Mesothelial cell of epicardium (in vitro differentiated cells): Measurements from ENCODE around the gene ENOSF1. TPM values are rescaled to one million over a fixed set of nuclear protein-coding genes. Genes with fewer than 3 reads are reported as not detected.

Experiments used
- DNase-seq, 2 experiments: peaks; one replicate each; pipeline ENCODE4 v3.0.0; 2021; ENCODE audit warnings: low spot score in 2 of 2; ENCODE audit not compliant: unreplicated experiment in 2 of 2
- H3K27ac Mint-ChIP-seq: 2 replicates; pipeline ENCODE4 v1.8.0; 2021; ENCODE audit warnings: mixed read lengths
- H3K27me3 Mint-ChIP-seq: 2 replicates; pipeline ENCODE4 v1.8.0; 2021; ENCODE audit warnings: low read depth, mixed read lengths
- H3K36me3 Mint-ChIP-seq: 2 replicates; pipeline ENCODE4 v1.8.0; 2021; ENCODE audit warnings: mixed read lengths
- H3K4me1 Mint-ChIP-seq: 2 replicates; pipeline ENCODE4 v1.8.0; 2021; ENCODE audit warnings: mixed read lengths
- H3K4me3 Mint-ChIP-seq: 2 replicates; pipeline ENCODE4 v1.8.0; 2021; ENCODE audit warnings: mild to moderate bottlenecking, moderate library complexity, mixed read lengths
- H3K9me3 Mint-ChIP-seq: 2 replicates; pipeline ENCODE4 v1.8.0; 2021; ENCODE audit warnings: mixed read lengths
- total RNA-seq: library from RNA; stranded (reverse); gene quantifications from 3 replicates; pipeline ENCODE4 v1.2.1, GENCODE V29; 2021
- TF ChIP-seq, protein P1 (sequence below): fragments of 200-600 bp; sonication (generic); IDR thresholded peaks from one replicate; pipeline ENCODE4 v1.5.0; 2021; ENCODE audit warnings: antibody characterized with exemption; ENCODE audit not compliant: unreplicated experiment

Gene ENOSF1
- total RNA-seq, 1 donor from 2014 or later: 77.1 TPM

DNA sequence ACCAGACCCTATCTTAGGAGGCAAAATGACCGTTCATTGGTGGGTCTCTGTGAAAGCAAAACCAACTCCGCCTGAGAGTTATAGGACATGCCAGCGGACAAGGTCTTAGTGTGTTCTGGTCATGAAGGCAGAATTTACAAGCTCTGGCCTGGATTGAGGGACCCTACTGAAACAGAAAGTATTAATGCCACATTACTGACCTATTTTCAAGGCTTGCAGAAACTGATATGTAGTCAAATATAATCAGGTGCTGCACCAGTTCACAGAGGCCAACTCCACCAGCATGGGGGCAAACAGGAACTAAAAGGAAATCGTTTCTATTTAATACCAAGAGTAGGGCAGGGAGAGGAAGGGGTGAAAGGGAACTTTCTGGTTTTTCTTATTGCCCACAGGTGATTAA is 35.3 kb downstream of the ENOSF1 start:
- no peaks in the 10 kb centered on the region for H3K4me1 Mint-ChIP-seq
- H3K27ac Mint-ChIP-seq: no peak overlapping the region
- no peaks in the 10 kb centered on the region for H3K9me3 Mint-ChIP-seq
- H3K36me3 Mint-ChIP-seq: peaks cover 24% of the 10 kb centered on the region
- H3K4me3 Mint-ChIP-seq: no peak overlapping the region
- no peak for DNase-seq
- TF ChIP-seq, protein P1, sequence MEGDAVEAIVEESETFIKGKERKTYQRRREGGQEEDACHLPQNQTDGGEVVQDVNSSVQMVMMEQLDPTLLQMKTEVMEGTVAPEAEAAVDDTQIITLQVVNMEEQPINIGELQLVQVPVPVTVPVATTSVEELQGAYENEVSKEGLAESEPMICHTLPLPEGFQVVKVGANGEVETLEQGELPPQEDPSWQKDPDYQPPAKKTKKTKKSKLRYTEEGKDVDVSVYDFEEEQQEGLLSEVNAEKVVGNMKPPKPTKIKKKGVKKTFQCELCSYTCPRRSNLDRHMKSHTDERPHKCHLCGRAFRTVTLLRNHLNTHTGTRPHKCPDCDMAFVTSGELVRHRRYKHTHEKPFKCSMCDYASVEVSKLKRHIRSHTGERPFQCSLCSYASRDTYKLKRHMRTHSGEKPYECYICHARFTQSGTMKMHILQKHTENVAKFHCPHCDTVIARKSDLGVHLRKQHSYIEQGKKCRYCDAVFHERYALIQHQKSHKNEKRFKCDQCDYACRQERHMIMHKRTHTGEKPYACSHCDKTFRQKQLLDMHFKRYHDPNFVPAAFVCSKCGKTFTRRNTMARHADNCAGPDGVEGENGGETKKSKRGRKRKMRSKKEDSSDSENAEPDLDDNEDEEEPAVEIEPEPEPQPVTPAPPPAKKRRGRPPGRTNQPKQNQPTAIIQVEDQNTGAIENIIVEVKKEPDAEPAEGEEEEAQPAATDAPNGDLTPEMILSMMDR: no peak
- H3K27me3 Mint-ChIP-seq: no peaks in the 10 kb centered on the region

DNA sequence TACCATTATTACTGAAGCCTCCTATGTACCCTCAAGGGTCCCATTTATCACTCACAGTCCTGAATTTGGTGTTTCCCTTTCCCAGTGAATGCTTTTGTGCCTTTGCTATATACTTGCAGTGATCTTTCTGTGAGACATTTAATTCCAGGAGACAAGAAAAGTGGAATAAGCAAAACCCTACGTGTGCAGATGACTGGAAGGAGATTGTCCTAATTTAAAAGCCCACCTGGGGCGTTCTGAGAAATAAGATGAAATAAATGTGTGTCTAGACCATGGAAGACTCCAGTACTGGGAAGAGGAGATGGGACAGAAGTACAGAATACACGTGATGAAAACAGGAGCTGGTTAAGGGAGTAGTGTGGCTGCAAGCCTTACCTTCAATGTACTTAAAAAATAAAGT is 35.7 kb downstream of the ENOSF1 start:
- DNase-seq: no peak
- no peak overlapping the region for H3K27ac Mint-ChIP-seq
- H3K36me3 Mint-ChIP-seq: peaks cover 20% of the 10 kb centered on the region
- TF ChIP-seq, protein P1: no peak
- no peaks in the 10 kb centered on the region for H3K4me1 Mint-ChIP-seq
- H3K27me3 Mint-ChIP-seq: no peaks in the 10 kb centered on the region
- no peaks in the 10 kb centered on the region for H3K9me3 Mint-ChIP-seq
- no peak overlapping the region for H3K4me3 Mint-ChIP-seq

DNA sequence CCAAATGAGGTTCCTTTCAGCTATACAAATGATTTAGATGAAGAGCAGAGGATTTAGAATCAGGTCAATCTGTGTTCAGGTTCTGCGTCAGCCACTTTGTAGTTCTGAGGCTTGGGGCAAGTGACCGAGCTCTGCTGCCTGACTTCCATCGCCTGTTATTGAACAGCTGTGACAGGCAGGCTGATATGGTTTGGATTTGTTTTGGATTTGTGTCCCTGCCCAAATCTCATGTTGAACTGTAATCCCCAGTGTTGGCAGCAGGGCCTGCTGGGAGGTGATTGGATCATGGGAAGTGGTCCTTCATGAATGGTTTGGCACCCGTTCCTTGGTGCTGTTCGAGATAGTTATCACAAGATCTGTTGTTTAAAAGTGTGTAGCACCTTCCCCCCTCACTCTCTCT is 36.4 kb downstream of the ENOSF1 start:
- Mint-ChIP-seq H3K27ac (no peak overlapping the region), H3K36me3 (peaks cover 23% of the 10 kb centered on the region), H3K4me1 (no peaks in the 10 kb centered on the region), H3K4me3 (no peak overlapping the region), H3K9me3 (no peaks in the 10 kb centered on the region), H3K27me3 (no peaks in the 10 kb centered on the region)
- TF ChIP-seq, protein P1: no peak
- no peak for DNase-seq

DNA sequence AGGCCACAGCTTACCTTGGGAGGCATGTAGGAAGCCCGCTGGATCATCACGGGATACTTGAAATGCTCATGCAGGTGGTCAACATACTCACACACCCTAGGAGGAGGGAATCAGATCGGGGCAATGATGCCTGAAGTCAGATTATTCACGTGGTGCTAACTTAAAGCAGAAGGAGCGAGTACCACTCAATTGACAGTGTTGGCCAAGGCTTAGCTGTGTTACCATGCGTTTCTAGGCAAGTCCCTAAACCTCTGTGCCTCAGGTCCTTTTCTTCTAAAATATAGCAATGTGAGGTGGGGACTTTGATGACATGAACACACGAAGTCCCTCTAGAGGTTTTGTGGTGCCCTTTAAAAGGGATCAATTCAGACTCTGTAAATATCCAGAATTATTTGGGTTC is 37.1 kb downstream of the ENOSF1 start:
- Mint-ChIP-seq H3K36me3 (peaks cover 28% of the 10 kb centered on the region), H3K27ac (no peak overlapping the region), H3K4me3 (no peak overlapping the region), H3K9me3 (no peaks in the 10 kb centered on the region), H3K4me1 (no peaks in the 10 kb centered on the region), H3K27me3 (no peaks in the 10 kb centered on the region)
- TF ChIP-seq, protein P1: no peak
- no peak for DNase-seq

DNA sequence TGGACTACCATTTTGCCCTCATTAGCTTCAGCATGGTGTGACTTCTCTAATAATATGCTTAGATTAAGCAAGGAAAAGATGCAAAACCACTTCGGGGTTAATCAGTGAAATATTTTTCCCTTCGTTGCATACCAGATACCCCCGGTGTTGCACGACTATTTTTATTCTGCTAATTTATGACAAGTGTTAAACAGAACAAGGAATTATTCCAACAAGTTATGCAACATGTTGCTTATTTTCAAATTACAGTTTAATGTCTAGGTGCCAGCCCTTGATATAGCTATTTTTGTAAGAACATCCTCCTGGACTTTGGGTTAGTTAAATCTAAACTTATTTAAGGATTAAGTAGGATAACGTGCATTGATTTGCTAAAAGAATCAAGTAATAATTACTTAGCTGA is 38.7 kb downstream of the ENOSF1 start:
- no peak overlapping the region for H3K4me3 Mint-ChIP-seq
- TF ChIP-seq, protein P1: no peak
- H3K27ac Mint-ChIP-seq: no peak overlapping the region
- H3K36me3 Mint-ChIP-seq: peaks cover 30% of the 10 kb centered on the region
- DNase-seq: no peak
- no peaks in the 10 kb centered on the region for H3K27me3 Mint-ChIP-seq
- H3K9me3 Mint-ChIP-seq: no peaks in the 10 kb centered on the region
- H3K4me1 Mint-ChIP-seq: no peaks in the 10 kb centered on the region

DNA sequence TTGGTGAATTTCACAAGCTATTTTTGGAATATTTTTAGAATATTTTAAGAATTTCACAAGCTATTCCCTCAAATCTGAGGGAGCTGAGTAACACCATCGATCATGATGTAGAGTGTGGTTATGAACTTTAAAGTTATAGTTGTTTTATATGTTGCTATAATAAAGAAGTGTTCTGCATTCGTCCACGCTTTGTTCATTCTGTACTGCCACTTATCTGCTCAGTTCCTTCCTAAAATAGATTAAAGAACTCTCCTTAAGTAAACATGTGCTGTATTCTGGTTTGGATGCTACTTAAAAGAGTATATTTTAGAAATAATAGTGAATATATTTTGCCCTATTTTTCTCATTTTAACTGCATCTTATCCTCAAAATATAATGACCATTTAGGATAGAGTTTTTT is 39.1 kb downstream of the ENOSF1 start:
- peaks cover 35% of the 10 kb centered on the region for H3K36me3 Mint-ChIP-seq
- H3K4me1 Mint-ChIP-seq: no peaks in the 10 kb centered on the region
- TF ChIP-seq, protein P1: no peak
- no peak overlapping the region for H3K4me3 Mint-ChIP-seq
- no peaks in the 10 kb centered on the region for H3K27me3 Mint-ChIP-seq
- peaks cover 3% of the 10 kb centered on the region for H3K9me3 Mint-ChIP-seq
- H3K27ac Mint-ChIP-seq: no peak overlapping the region
- DNase-seq: no peak
